Activated T-cell treated with anti-CD3 and anti-CD28 coated beads for 24 hours (primary cell): Measurements from ENCODE around the gene TSNAX.
A peak's percentile ranks its signal among the peaks of the same experiment; 100 is the strongest.
"Not testable (repeated sequence)": the region's sequence is repeated elsewhere in the genome, so short reads cannot be mapped to it uniquely, and the experiment has no call there.

ENCODE experiments used
- DNase-seq: peaks from one replicate; pipeline ENCODE4 v3.0.0-alpha.2; 2020; ENCODE audit warnings: low read depth

The TSNAX gene

GRCh38 chr1:231528172-231529029 lies at the start of gene TSNAX:
Gene TSNAX (plus strand): TSS chr1:231528669. CDS start chr1:231528811, 142 bp downstream.
- DNase-seq, result peak; percentile 86

- DNase-seq, result no peak
These were observed 49.7 kb upstream of the TSNAX start for GRCh38 chr1:231478811-231479210.

DNA sequence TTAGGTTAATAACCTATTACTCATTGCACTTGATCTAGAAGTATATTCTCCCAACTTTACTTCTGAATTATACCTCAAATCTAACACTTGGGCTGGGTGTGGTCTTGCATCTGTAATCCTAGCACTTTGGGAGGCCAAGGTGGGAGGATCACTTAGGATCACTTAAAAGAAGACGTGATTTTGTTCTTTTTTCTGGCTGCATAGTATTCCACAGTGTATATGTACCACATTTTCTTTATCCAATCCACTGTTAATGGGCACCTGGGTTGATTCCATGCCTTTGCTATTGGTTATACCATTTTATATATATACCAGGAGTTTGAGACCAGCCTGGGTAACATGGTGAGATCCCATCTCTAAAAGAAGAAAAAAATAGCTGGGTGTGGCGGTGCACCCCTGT lies 48.5 kb upstream of the TSNAX start:
- no peak for DNase-seq

GRCh38 chr1:231481289-231481688 lies 47.2 kb upstream of the TSNAX start:
- DNase-seq, result no peak

GRCh38 chr1:231485029-231485784 lies 43.3 kb upstream of the TSNAX start:
- DNase-seq, result no peak

GRCh38 chr1:231487019-231487418 lies 41.5 kb upstream of the TSNAX start:
- DNase-seq, result no peak

- no peak for DNase-seq
These were observed 40.6 kb upstream of the TSNAX start for GRCh38 chr1:231487910-231488309.

DNA sequence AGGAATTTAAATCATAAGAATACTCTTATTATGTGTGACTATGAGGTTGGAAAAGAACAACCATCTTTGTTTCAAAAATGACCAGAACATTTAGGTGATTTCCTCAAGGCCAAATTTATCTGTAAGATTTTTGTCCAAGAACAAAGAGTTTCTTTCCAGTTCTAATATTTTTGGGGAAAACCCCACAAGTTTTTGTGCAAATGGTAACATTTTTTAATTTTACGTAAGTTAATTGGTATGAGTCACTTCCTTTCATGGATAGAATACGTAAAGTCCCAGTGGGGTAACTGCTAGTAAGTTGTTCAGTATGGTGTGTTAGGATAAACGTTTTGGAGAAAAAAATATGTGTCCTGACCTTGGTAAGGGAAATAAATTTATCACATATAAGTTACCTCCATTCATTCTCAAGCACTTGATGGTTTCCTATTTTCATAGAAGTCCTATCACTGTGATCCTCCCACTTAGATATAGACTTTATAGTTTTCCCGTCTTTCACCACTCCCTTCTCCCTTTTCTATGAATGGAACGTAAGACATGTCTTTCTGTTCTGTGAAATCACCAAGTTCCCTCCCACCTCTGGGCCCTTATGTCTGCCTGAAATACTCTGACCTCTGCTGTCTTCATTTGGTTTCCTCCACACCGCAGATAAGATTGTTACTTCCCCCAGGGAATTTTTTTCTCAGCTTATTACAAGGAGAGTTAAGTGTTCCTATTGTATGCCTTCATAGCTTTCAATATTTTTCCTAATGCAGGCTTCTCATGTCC lies 34.9 kb upstream of the TSNAX start:
- no peak for DNase-seq

GRCh38 chr1:231494439-231495110 lies 33.9 kb upstream of the TSNAX start:
- DNase-seq, result no peak

GRCh38 chr1:231497629-231498152 lies 30.8 kb upstream of the TSNAX start:
- no peak for DNase-seq

DNA sequence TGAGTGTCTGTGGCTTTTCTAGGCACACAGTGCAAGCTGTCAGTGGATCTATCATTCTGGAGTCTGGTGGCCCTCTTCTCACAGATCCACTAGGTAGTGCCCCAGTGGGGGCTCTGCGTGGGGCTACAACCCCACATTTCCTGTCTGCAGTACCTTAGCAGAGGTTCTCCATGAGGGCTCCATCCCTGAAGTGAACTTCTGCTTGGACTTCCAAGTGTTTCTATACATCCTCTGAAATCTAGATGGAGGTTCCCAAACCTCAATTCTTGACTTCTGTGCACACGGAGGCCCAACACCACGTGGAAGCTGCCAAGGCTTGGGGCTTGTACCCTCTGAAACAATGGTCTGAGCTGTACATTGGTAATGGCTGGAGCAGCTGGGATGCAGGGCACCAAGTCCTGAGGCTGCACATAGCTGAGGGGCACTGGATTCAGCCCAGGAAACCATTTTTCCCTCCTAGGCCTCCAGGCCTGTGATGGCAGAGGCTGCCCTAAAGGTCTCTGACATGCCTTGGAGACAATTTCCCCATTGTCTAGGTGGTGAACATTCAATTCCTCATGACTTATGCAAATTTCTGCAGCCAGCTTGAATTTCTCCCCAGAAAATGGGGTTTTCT lies 29.2 kb upstream of the TSNAX start:
- DNase-seq, result no peak

DNA sequence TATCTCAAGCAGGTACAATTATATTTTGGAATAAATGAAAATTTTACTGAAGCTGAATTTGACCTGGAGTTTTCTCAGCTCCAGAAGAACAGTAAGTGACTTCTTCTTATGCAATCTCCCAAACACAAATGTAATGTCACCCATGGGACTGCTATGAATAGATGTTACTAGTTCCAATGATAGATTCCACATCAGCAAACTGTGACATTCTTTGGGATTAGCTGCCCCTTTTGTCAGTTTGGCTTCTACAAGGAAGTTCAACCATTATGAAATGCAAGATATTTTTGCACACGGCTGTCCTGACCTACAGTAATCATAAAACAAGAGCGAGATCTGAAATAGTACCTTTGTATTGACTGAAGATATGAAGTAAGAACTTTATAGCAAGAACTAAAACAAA lies 27.8 kb upstream of the TSNAX start:
- DNase-seq, result no peak

DNA sequence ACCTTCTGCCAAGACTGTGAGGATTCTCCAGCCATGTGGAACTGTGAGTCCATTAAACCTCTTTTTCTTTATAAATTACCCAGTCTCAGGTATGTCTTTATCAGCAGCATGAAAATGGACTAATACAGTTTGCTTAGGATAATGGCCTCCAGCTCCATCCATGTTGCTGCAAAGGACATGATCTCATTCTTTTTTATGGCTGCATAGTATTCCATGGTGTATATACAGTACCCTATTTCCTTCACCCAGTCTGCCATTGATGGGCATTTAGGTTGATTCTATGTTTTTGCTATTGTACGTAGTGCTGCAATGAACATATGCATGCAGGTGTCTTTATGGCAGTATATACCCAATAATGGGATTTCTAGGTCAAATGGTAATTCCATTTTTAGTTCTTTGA lies 25.3 kb upstream of the TSNAX start:
- DNase-seq, result not testable (repeated sequence)

DNA sequence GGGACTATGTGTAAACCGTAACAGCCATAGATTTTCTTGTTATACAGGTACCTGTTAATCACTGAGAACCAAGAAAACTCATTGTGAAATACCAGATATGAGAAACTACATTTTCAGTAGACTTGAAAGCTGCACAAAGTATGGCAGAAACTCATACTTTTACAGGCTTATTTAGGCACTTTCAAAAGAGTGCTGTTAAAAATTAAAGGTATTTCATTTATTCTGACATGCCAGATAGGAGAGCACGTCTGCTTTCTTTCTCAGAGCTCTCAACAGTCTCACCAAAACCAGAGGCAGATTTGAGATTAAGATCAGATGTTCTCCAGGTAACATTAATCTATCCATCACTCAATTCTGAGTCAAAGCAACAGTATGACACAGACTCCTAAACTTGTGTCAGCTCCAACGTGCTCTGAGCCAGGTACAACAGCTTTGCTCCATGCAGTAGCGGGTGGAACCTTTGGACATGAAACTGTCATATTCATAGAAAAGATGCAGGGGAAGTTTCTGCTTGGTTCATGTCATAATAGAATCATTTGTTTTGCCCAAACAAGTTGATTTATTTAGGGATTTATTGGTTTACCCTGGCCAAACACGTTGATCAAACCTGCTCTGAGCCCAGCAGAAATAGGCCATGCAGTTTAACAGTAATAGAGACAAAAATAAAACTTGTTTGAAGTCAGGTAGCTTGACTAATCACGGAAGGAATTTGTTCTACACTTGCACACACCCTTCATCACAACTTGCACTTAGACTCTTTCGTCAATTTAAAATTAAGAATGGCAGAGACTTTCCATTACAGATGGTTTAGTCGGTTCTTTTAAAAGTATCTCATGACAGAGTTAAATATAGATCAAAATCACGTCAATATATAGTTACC lies 20.8 kb upstream of the TSNAX start:
- no peak for DNase-seq

DNA sequence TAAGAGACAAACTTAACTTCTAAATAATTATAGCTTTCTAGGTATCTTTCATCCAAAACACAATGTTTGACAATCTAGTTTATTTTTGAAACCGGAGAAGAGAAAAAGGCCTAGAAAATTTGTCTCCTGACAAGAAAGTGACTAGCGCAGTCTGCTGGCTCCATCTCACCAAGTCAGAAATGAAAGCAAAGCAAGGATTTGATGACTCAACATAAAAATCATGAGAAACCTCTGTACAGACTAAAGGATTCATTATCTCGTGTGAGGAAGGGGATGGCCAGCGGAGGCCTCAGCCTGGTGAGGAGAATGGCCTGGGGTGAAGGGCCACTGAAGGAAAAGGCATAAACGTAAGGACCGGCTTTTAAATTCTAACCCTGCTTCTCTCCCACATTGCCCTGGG lies 20.0 kb upstream of the TSNAX start:
- no peak for DNase-seq

DNA sequence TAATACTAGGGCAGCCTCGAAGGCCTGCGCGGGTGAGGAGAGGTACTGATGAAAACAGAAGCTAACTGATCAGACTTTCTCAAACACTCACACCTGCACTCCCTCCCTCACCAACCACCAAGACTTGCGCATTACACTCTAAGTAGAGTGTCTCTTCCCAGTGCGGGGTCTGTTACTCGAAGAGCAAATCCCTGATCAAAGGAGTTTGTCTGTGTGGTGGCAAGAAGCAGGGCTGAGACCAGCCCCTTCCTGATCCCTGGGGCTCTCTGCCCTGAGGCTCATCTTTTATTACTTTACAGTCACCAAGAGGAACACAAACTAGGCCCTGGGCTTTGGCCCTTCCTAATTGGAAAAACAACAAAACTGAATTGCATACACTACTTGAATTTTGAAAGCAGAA lies 19.5 kb upstream of the TSNAX start:
- no peak for DNase-seq

DNA sequence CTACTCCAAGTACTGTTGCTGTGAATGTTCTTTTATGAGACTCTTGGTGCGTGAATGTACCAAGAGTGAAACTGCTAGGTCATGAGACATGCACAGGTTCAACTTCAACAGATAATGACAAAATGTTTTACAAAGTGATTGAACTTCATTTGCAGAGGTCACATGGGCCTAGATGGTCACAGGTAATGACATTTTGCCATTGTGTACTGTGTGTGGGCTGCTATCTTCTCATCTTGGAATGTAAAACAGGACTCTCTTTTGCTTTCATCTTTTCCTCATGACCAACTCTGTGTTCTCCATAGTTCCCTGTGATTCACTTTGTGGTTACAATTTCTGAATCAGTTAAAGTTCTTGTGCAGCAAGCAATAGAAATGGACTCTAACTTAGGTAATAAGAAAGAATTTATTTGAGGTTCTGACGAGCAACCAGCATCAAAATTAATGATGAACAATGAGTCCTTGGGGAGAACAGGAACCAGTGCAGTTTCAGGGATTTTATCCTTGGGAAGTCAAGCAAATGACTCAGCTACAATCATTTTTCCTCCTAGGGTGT lies 16.2 kb upstream of the TSNAX start:
- no peak for DNase-seq

GRCh38 chr1:231515748-231516147 lies 12.7 kb upstream of the TSNAX start:
- no peak for DNase-seq

- DNase-seq, result no peak
These were observed 11.4 kb upstream of the TSNAX start for GRCh38 chr1:231517076-231517475.

DNA sequence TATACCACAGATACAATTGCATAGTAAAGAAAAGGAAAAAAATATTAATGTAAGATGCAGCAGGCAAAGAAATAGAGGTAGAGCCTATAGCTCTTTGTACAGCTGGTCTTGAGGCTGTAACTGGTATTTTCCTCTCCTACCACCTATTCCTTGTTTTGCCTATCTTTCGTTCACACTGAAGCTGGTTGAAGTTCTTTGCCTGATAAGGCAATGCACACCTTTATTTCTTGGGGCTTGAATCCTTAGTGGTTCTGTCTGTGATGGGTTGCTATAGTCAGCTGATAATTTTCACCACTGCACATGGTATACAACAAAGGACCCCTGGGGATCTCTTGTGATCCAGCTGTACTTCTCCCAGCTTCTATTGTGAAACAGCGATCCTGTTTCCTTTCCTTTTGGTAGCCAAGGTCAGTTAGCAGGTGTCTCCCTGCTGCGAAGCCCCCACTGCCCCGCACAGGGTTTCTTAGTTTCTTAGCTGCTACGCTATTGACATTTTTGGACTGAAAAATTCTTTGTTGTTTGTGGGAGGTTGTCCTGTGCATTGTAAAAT lies 9.9 kb upstream of the TSNAX start:
- no peak for DNase-seq
